ENCODE measurements around the gene HDAC4. TPM values are rescaled to one million over a fixed set of nuclear protein-coding genes. Genes with fewer than 3 reads are reported as not detected.

HDAC4 gene
- total RNA-seq, 1 donor from 2014 or later, result 11.8 TPM

GRCh38 chr2:239021651-239022436, 379.0 kb downstream of the HDAC4 start:
- Histone ChIP-seq H3K4me3 (ENCODE audit: insufficient read depth, low read depth, low read length) (no peak overlapping the region), H3K27ac (ENCODE audit: low read depth, low read length) (no peak overlapping the region), H2AFZ (ENCODE audit: low read depth, low read length) (no peak overlapping the region), H3K79me2 (ENCODE audit: insufficient read depth, low read length) (no peaks in the 10 kb centered on the region), H3K4me2 (ENCODE audit: low read length) (no peak overlapping the region), H3K4me1 (ENCODE audit: insufficient read depth, low read length) (peaks cover 10% of the 10 kb centered on the region), H3K9ac (ENCODE audit: low read length) (no peak overlapping the region), H3K9me3 (ENCODE audit: insufficient read depth, low read depth, low read length) (no peaks in the 10 kb centered on the region), H3K27me3 (ENCODE audit: insufficient read depth, low read length) (peaks cover 5% of the 10 kb centered on the region), H4K20me1 (ENCODE audit: insufficient read depth, low read length) (no peaks in the 10 kb centered on the region), H3K36me3 (ENCODE audit: insufficient read depth, low read length) (no peaks in the 10 kb centered on the region)
- H3K4me3 Mint-ChIP-seq (ENCODE audit: unreplicated experiment), result no peak overlapping the region
- TF ChIP-seq EZH2 (IDR thresholded peaks at IDR 0.05; ENCODE audit: insufficient read depth, low read length), result no peak
- no peaks in the 10 kb centered on the region for H3K36me3 Mint-ChIP-seq (ENCODE audit: low read depth, unreplicated experiment)
- peaks cover 12% of the 10 kb centered on the region for H3K4me1 Mint-ChIP-seq (ENCODE audit: low read depth, unreplicated experiment)
- H3K9me3 Mint-ChIP-seq (ENCODE audit: unreplicated experiment), result no peaks in the 10 kb centered on the region
- no peak for DNase-seq (ENCODE audit: low read depth)
- no peak overlapping the region for H3K27ac Mint-ChIP-seq (ENCODE audit: unreplicated experiment)
- peaks cover 22% of the 10 kb centered on the region for H3K27me3 Mint-ChIP-seq (ENCODE audit: low read depth, unreplicated experiment)
- no peak for FAIRE-seq

GRCh38 chr2:239021224-239021623, 379.6 kb downstream of the HDAC4 start:
- no peak for FAIRE-seq
- no peaks in the 10 kb centered on the region for H4K20me1 ChIP-seq (ENCODE audit: insufficient read depth, low read length)
- no peaks in the 10 kb centered on the region for H3K36me3 ChIP-seq (ENCODE audit: insufficient read depth, low read length)
- H2AFZ ChIP-seq (ENCODE audit: low read depth, low read length), result no peak overlapping the region
- H3K4me3 ChIP-seq (ENCODE audit: insufficient read depth, low read depth, low read length), result no peak overlapping the region
- no peak for TF ChIP-seq EZH2 (IDR thresholded peaks at IDR 0.05; ENCODE audit: insufficient read depth, low read length)
- no peak for TF ChIP-seq CTCF (IDR thresholded peaks at IDR 0.05; ENCODE audit: insufficient read depth, low read depth, low read length)
- peaks cover 5% of the 10 kb centered on the region for H3K27me3 ChIP-seq (ENCODE audit: insufficient read depth, low read length)
- Mint-ChIP-seq H3K4me3 (ENCODE audit: unreplicated experiment) (no peak overlapping the region), H3K4me1 (ENCODE audit: low read depth, unreplicated experiment) (peaks cover 8% of the 10 kb centered on the region), H3K36me3 (ENCODE audit: low read depth, unreplicated experiment) (no peaks in the 10 kb centered on the region), H3K27ac (ENCODE audit: unreplicated experiment) (no peak overlapping the region), H3K9me3 (ENCODE audit: unreplicated experiment) (no peaks in the 10 kb centered on the region), H3K27me3 (ENCODE audit: low read depth, unreplicated experiment) (peaks cover 22% of the 10 kb centered on the region)
- DNase-seq (ENCODE audit: low read depth), result no peak
- no peak overlapping the region for H3K9ac ChIP-seq (ENCODE audit: low read length)
- H3K4me1 ChIP-seq (ENCODE audit: insufficient read depth, low read length), result peaks cover 10% of the 10 kb centered on the region
- H3K79me2 ChIP-seq (ENCODE audit: insufficient read depth, low read length), result no peaks in the 10 kb centered on the region
- H3K27ac ChIP-seq (ENCODE audit: low read depth, low read length), result no peak overlapping the region
- no peaks in the 10 kb centered on the region for H3K9me3 ChIP-seq (ENCODE audit: insufficient read depth, low read depth, low read length)
- no peak overlapping the region for H3K4me2 ChIP-seq (ENCODE audit: low read length)

- H3K27me3 Mint-ChIP-seq (ENCODE audit: low read depth, unreplicated experiment), result peaks cover 26% of the 10 kb centered on the region
- no peak overlapping the region for H2AFZ ChIP-seq (ENCODE audit: low read depth, low read length)
- no peaks in the 10 kb centered on the region for H4K20me1 ChIP-seq (ENCODE audit: insufficient read depth, low read length)
- no peaks in the 10 kb centered on the region for H3K36me3 ChIP-seq (ENCODE audit: insufficient read depth, low read length)
- H3K9me3 Mint-ChIP-seq (ENCODE audit: unreplicated experiment), result peaks cover 2% of the 10 kb centered on the region
- H3K27me3 ChIP-seq (ENCODE audit: insufficient read depth, low read length), result peaks cover 5% of the 10 kb centered on the region
- DNase-seq (ENCODE audit: low read depth), result no peak
- H3K79me2 ChIP-seq (ENCODE audit: insufficient read depth, low read length), result no peaks in the 10 kb centered on the region
- no peak overlapping the region for H3K4me3 Mint-ChIP-seq (ENCODE audit: unreplicated experiment)
- H3K4me3 ChIP-seq (ENCODE audit: insufficient read depth, low read depth, low read length), result no peak overlapping the region
- TF ChIP-seq CTCF (IDR thresholded peaks at IDR 0.05; ENCODE audit: insufficient read depth, low read depth, low read length) (no peak), EZH2 (IDR thresholded peaks at IDR 0.05; ENCODE audit: insufficient read depth, low read length) (no peak)
- H3K36me3 Mint-ChIP-seq (ENCODE audit: low read depth, unreplicated experiment), result no peaks in the 10 kb centered on the region
- H3K4me1 ChIP-seq (ENCODE audit: insufficient read depth, low read length), result peaks cover 10% of the 10 kb centered on the region
- no peak overlapping the region for H3K4me2 ChIP-seq (ENCODE audit: low read length)
- no peak overlapping the region for H3K27ac ChIP-seq (ENCODE audit: low read depth, low read length)
- H3K9ac ChIP-seq (ENCODE audit: low read length), result no peak overlapping the region
- no peak for FAIRE-seq
- H3K27ac Mint-ChIP-seq (ENCODE audit: unreplicated experiment), result no peak overlapping the region
- H3K9me3 ChIP-seq (ENCODE audit: insufficient read depth, low read depth, low read length), result no peaks in the 10 kb centered on the region
- H3K4me1 Mint-ChIP-seq (ENCODE audit: low read depth, unreplicated experiment), result peaks cover 8% of the 10 kb centered on the region
Measured at GRCh38 chr2:239020541-239021041, 380.2 kb downstream of the HDAC4 start.
